H1 (cell line): ENCODE measurements around the gene GALR1. TPM values are rescaled to one million over a fixed set of nuclear protein-coding genes. Genes with fewer than 3 reads are reported as not detected.

Experiments used
- CTCF ChIA-PET: fragments of 300-600 bp; sonication (Branson Sonifier 250); formaldehyde crosslinking; loops from one replicate; lab custom pipeline; 2021; ENCODE audit not compliant: partially characterized antibody; lab: Charles Lee
- POLR2A ChIA-PET: fragments of 300-600 bp; sonication (Branson Sonifier 250); formaldehyde crosslinking; loops from one replicate; lab custom pipeline; 2021; ENCODE audit warnings: inconsistent platforms; ENCODE audit not compliant: partially characterized antibody; lab: Charles Lee
- DNase-seq, 2 experiments: peaks; one replicate each; pipeline versions ENCODE4 v3.0.0 to v3.0.0-alpha.2; 2010 to 2022; ENCODE audit warnings: low spot score in 2 of 2, low read depth in 1 of 2, mixed read lengths in 1 of 2
- FAIRE-seq: peaks from 2 replicates; lab custom pipeline; 2011; peaks lifted over from hg19 to GRCh38; lab: Jason Lieb, UNC
- H2AFZ ChIP-seq: 2 replicates; pipeline ENCODE4 v1.8.1; 2012; ENCODE audit warnings: low read length, inconsistent platforms
- H2AK5ac ChIP-seq: 2 replicates; pipeline ENCODE4 v1.6.1; 2013; ENCODE audit warnings: low read depth, low read length
- H2BK120ac ChIP-seq: replicated peaks from 2 replicates; pipeline ENCODE3; 2013; ENCODE audit warnings: low read depth, low read length, inconsistent platforms
- H2BK12ac ChIP-seq: 2 replicates; pipeline ENCODE4 v1.6.1; 2013; ENCODE audit warnings: low read depth, low read length
- H2BK15ac ChIP-seq: 2 replicates; pipeline ENCODE4 v1.6.1; 2013; ENCODE audit warnings: low read length
- H2BK20ac ChIP-seq: 2 replicates; pipeline ENCODE4 v1.6.1; 2013; ENCODE audit warnings: low read length
- H2BK5ac ChIP-seq: 2 replicates; pipeline ENCODE4 v1.6.1; 2013; ENCODE audit warnings: low read depth, low read length
- H3K14ac ChIP-seq: 2 replicates; pipeline ENCODE4 v1.6.1; 2013; ENCODE audit warnings: inconsistent platforms; ENCODE audit not compliant: insufficient read length
- H3K18ac ChIP-seq: 2 replicates; pipeline ENCODE4 v1.6.1; 2013; ENCODE audit warnings: low read length; ENCODE audit errors: extremely low read depth
- H3K23ac ChIP-seq: 2 replicates; pipeline ENCODE4 v1.6.1; 2013; ENCODE audit warnings: inconsistent platforms; ENCODE audit not compliant: insufficient read length
- H3K23me2 ChIP-seq: 2 replicates; pipeline ENCODE4 v1.6.1; 2013; ENCODE audit warnings: low read depth, low read length
- H3K27ac ChIP-seq: 2 replicates; pipeline ENCODE4 v1.6.1; 2011; ENCODE audit warnings: low read depth, low read length, inconsistent platforms
- H3K27me3 ChIP-seq, 4 experiments: replicated peaks in 1 of 4; 1 replicate in 1 of 4; 2 replicates in 3 of 4; pipeline versions ENCODE4 v1.6.1 to v1.8.1; 2011 to 2013; ENCODE audit warnings: low read length in 3 of 4, mild to moderate bottlenecking in 3 of 4, inconsistent platforms in 2 of 4, mixed read lengths in 2 of 4, moderate library complexity in 1 of 4; ENCODE audit not compliant: control insufficient read depth in 3 of 4, insufficient read depth in 3 of 4; ENCODE audit errors: extremely low read depth in 1 of 4
- H3K36me3 ChIP-seq, 4 experiments: 2 replicates each; pipeline versions ENCODE4 v1.6.1 to v1.8.1; 2011 to 2013; ENCODE audit warnings: mild to moderate bottlenecking in 4 of 4, low read length in 3 of 4, moderate library complexity in 2 of 4, control low read depth in 1 of 4, inconsistent platforms in 1 of 4; ENCODE audit not compliant: insufficient read depth in 4 of 4, control insufficient read depth in 2 of 4
- H3K4ac ChIP-seq: replicated peaks from 2 replicates; pipeline ENCODE3; 2013; ENCODE audit warnings: low read length, low read depth, mixed read lengths, inconsistent platforms; ENCODE audit not compliant: insufficient read length
- H3K4me1 ChIP-seq, 4 experiments: replicated peaks in 1 of 4; 1 replicate in 1 of 4; 2 replicates in 3 of 4; pipeline versions ENCODE4 v1.6.1 to v1.8.1; 2011 to 2013; ENCODE audit warnings: low read length in 3 of 4, inconsistent platforms in 2 of 4, mixed read lengths in 1 of 4; ENCODE audit not compliant: insufficient read depth in 4 of 4, control insufficient read depth in 3 of 4
- H3K4me2 ChIP-seq, 2 experiments: 2 replicates each; pipeline versions ENCODE4 v1.6.1 to v1.8.1; 2011 to 2013; ENCODE audit warnings: low read depth in 2 of 2, low read length in 2 of 2, control low read depth in 1 of 2, inconsistent platforms in 1 of 2, mild to moderate bottlenecking in 1 of 2; ENCODE audit not compliant: insufficient read depth in 1 of 2
- H3K4me3 ChIP-seq, 4 experiments: fragments of 200-600, 300-600 bp in 1 of 4; sonication (generic), shearing (Covaris generic), sonication (Bioruptor Twin) in 1 of 4; 2 replicates each; pipeline versions ENCODE4 v1.5.1 to v1.8.1; 2011 to 2016; ENCODE audit warnings: low read length in 4 of 4, low read depth in 3 of 4, control low read depth in 2 of 4, inconsistent platforms in 2 of 4, mild to moderate bottlenecking in 2 of 4, mixed read lengths in 1 of 4, moderate library complexity in 1 of 4; ENCODE audit not compliant: insufficient read depth in 2 of 4; ENCODE audit errors: extremely low read depth in 1 of 4
- H3K56ac ChIP-seq: replicated peaks from 2 replicates; pipeline ENCODE3; 2013; ENCODE audit warnings: low read depth, mild to moderate bottlenecking, mixed read lengths, low read length, inconsistent platforms; ENCODE audit not compliant: insufficient read length
- H3K79me1 ChIP-seq: 2 replicates; pipeline ENCODE4 v1.6.1; 2013; ENCODE audit warnings: low read depth, low read length, control low read depth
- H3K79me2 ChIP-seq, 2 experiments: 2 replicates each; pipeline versions ENCODE4 v1.6.1 to v1.8.1; 2012 to 2013; ENCODE audit warnings: low read length in 2 of 2, mild to moderate bottlenecking in 2 of 2, inconsistent platforms in 1 of 2; ENCODE audit not compliant: insufficient read depth in 2 of 2, control insufficient read depth in 1 of 2
- H3K9ac ChIP-seq, 4 experiments: replicated peaks in 1 of 4; 1 replicate in 1 of 4; 2 replicates in 3 of 4; pipeline versions ENCODE4 v1.6.1 to v1.8.1; 2011 to 2013; ENCODE audit warnings: low read depth in 3 of 4, low read length in 3 of 4, control low read depth in 2 of 4, mild to moderate bottlenecking in 2 of 4, moderate library complexity in 2 of 4, inconsistent platforms in 1 of 4; ENCODE audit errors: extremely low read depth in 1 of 4
- H3K9me3 ChIP-seq, 2 experiments: 2 replicates each; pipeline versions ENCODE4 v1.6.1 to v1.8.1; 2012 to 2013; ENCODE audit warnings: mild to moderate bottlenecking in 2 of 2, moderate library complexity in 2 of 2, control low read depth in 1 of 2, inconsistent platforms in 1 of 2, low read depth in 1 of 2, low read length in 1 of 2, mixed read lengths in 1 of 2; ENCODE audit not compliant: insufficient read depth in 2 of 2
- H4K20me1 ChIP-seq, 2 experiments: replicated peaks in 1 of 2; 2 replicates each; pipeline versions ENCODE3 to v1.8.1; 2011 to 2013; ENCODE audit warnings: inconsistent platforms in 2 of 2, low read length in 2 of 2, mild to moderate bottlenecking in 1 of 2; ENCODE audit not compliant: insufficient read depth in 2 of 2, control insufficient read depth in 1 of 2
- H4K5ac ChIP-seq: 2 replicates; pipeline ENCODE4 v1.6.1; 2013; ENCODE audit warnings: low read length, low read depth, mixed read lengths, inconsistent platforms; ENCODE audit not compliant: insufficient read length
- H4K8ac ChIP-seq: 2 replicates; pipeline ENCODE4 v1.8.0; 2013; ENCODE audit warnings: mild to moderate bottlenecking, moderate library complexity, low read length, inconsistent platforms; ENCODE audit not compliant: insufficient read depth; ENCODE audit errors: extremely low read depth
- H4K91ac ChIP-seq: replicated peaks from 2 replicates; pipeline ENCODE3; 2013; ENCODE audit warnings: low read length, mixed read lengths, inconsistent platforms; ENCODE audit not compliant: insufficient read length
- BCL11A ChIP-seq, 2 experiments: IDR thresholded peaks; one replicate each; pipeline ENCODE4 v1.6.1; 2011; ENCODE audit warnings: low read depth in 2 of 2, low read length in 2 of 2, mild to moderate bottlenecking in 2 of 2
- CEBPB ChIP-seq: IDR thresholded peaks from 2 replicates; pipeline ENCODE4 v1.6.1; 2012; ENCODE audit warnings: low read depth, low read length
- CHD2 ChIP-seq: IDR thresholded peaks from 2 replicates; pipeline ENCODE4 v1.6.1; 2012; ENCODE audit warnings: low read length, improper control_type of control experiment
- CTBP2 ChIP-seq: IDR thresholded peaks from 2 replicates; pipeline ENCODE4 v1.7.0; 2011; ENCODE audit warnings: borderline replicate concordance, mild to moderate bottlenecking, moderate library complexity, mixed read lengths, low read length; ENCODE audit not compliant: insufficient read depth, insufficient read length
- EZH2 ChIP-seq: fragments of 200-600 bp; sonication (generic); IDR thresholded peaks from 2 replicates; pipeline ENCODE4 v1.7.1; 2012; ENCODE audit warnings: low read depth, mild to moderate bottlenecking, moderate library complexity, low read length, inconsistent platforms; ENCODE audit not compliant: severe bottlenecking
- HDAC6 ChIP-seq: IDR thresholded peaks from one replicate; pipeline ENCODE4 v1.7.1; 2012; ENCODE audit warnings: low read depth, mild to moderate bottlenecking, inconsistent platforms, low read length, moderate library complexity
- JUND ChIP-seq: IDR thresholded peaks from 2 replicates; pipeline ENCODE4 v1.6.1; 2011; ENCODE audit warnings: mild to moderate bottlenecking, improper control_type of control experiment, low read length
- KDM1A ChIP-seq: fragments of 200-600, 300-600 bp; sonication (generic); IDR thresholded peaks from 2 replicates; pipeline ENCODE4 v1.7.1; 2016; ENCODE audit warnings: mild to moderate bottlenecking, low read length, borderline replicate concordance
- POLR2AphosphoS5 ChIP-seq: IDR thresholded peaks from 2 replicates; pipeline ENCODE4 v1.6.1; 2011; ENCODE audit warnings: low read depth, low read length
- POU5F1 ChIP-seq: IDR thresholded peaks from 2 replicates; pipeline ENCODE4 v1.6.1; 2011; ENCODE audit warnings: low read depth, mild to moderate bottlenecking, low read length, moderate library complexity
- RXRA ChIP-seq: IDR thresholded peaks from 2 replicates; pipeline ENCODE4 v1.6.1; 2011; ENCODE audit warnings: low read depth, mild to moderate bottlenecking, low read length, moderate library complexity; ENCODE audit not compliant: insufficient read depth
- SIRT6 ChIP-seq: IDR thresholded peaks from one replicate; pipeline ENCODE4 v1.7.1; 2012; ENCODE audit warnings: low read length, inconsistent platforms
- SP1 ChIP-seq: IDR thresholded peaks from 2 replicates; pipeline ENCODE4 v1.6.1; 2011; ENCODE audit warnings: low read depth, low read length
- SP2 ChIP-seq: IDR thresholded peaks from 2 replicates; pipeline ENCODE4 v1.6.1; 2012; ENCODE audit warnings: mild to moderate bottlenecking, low read length, inconsistent platforms
- TBP ChIP-seq: IDR thresholded peaks from 2 replicates; pipeline ENCODE4 v1.6.1; 2011; ENCODE audit warnings: low read depth, low read length, improper control_type of control experiment
- WGBS, 2 experiments: shearing (Covaris generic) in 1 of 2; methylation state at CpG; one replicate each; pipeline versions ENCODE4 v1.1.6 to v1.1.7; 2013 to 2015; ENCODE audit warnings: low lambda C conversion rate in 2 of 2, mixed read lengths in 2 of 2, inconsistent platforms in 1 of 2, low coverage in 1 of 2, missing lambda C conversion rate in 1 of 2; ENCODE audit not compliant: insufficient replicate concordance in 2 of 2, insufficient coverage in 1 of 2, insufficient read length in 1 of 2; ENCODE audit errors: extremely low coverage in 1 of 2, missing lambda C conversion rate in 1 of 2; 5-methylcytosine and 5-hydroxymethylcytosine counted together
- polyA plus RNA-seq, 7 experiments: library from polyadenylated mRNA; depleted of rRNA in 3 of 7; stranded (reverse) in 5 of 7; unstranded in 2 of 7; fragments of >200 nt in 5 of 7; fragments of 200-250 nt in 2 of 7; gene quantifications; 1 replicate in 5 of 7; 2 replicates in 1 of 7; 4 replicates in 1 of 7; pipeline versions ENCODE4 v1.2.1 to v1.2.3, GENCODE V29; 2011 to 2013; ENCODE audit warnings: missing spikeins in 2 of 7, mixed read lengths in 2 of 7
- total RNA-seq: library from RNA; stranded (reverse); fragmentation: NEBNext Ultra II Directional; extraction: Animal tissue kit (Norgen Biotek cat#: 25700); gene quantifications from 2 replicates; pipeline ENCODE4 v1.2.1, GENCODE V29; 2021
- TF ChIP-seq, protein P1 (sequence below): IDR thresholded peaks from 2 replicates; pipeline ENCODE4 v1.6.1; 2011; ENCODE audit warnings: low read depth, mild to moderate bottlenecking, low read length; ENCODE audit not compliant: insufficient read depth

Gene GALR1
- total and polyA plus RNA-seq, 2 of the 8 experiments (the other 6 are each of a cell fraction or from before 2014, with no cell fraction given), result 0.09 to 1.6 TPM

DNA sequence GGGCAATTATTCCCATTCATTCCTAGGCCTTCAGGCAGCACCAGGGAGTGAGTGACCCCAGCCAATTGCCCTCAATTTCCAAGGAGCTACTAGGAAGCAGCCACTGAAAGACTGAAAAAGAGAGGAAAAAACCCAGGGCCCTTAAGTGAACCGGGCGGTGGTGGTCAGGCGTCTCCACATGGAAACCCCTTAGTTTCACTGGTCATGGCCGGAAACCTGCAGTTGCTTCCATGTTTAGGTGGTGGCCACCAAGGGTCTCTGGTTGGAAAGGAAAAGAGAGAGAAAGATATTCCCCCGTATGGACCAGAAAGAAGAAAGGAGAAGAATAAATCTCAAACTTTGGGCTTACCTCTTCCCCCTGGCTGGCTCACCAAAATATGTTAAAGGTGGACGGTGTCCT lies 64.9 kb downstream of the GALR1 start:
- Histone ChIP-seq H3K9ac (no peak overlapping the region), H3K23ac (no peak overlapping the region), H3K56ac (no peak overlapping the region), H2AK5ac (no peak overlapping the region), H2BK120ac (no peak overlapping the region), H2BK20ac (no peak overlapping the region), H3K36me3 (no peaks in the 10 kb centered on the region), H3K9me3 (no peaks in the 10 kb centered on the region), H4K20me1 (no peaks in the 10 kb centered on the region), H2AFZ (no peak overlapping the region), H3K14ac (no peak overlapping the region), H3K4me2 (no peak overlapping the region), H3K79me2 (no peaks in the 10 kb centered on the region), H3K27ac (no peak overlapping the region), H4K91ac (no peak overlapping the region), H3K4me1 (no peaks in the 10 kb centered on the region), H3K4me3 (no peak overlapping the region), H2BK5ac (no peak overlapping the region), H4K8ac (no peak overlapping the region), H4K5ac (no peak overlapping the region), H3K23me2 (no peaks in the 10 kb centered on the region), H3K18ac (no peak overlapping the region), H3K79me1 (no peaks in the 10 kb centered on the region), H2BK12ac (no peak overlapping the region; the same call in 1 of the 2 replicates), H3K27me3 (no peaks in the 10 kb centered on the region), H2BK15ac (no peak overlapping the region), H3K4ac (no peak overlapping the region)
- FAIRE-seq, result no peak
- no peak for DNase-seq
- POLR2A ChIA-PET, result no interaction called here
- CTCF ChIA-PET, result no interaction called here
- 96% methylated on average over 5 of the region's 6 CpGs; no CpG with 5 or more reads in 1 of the 2 experiments for WGBS, 2 experiments
- TF ChIP-seq JUND (no peak), CHD2 (no peak), CTBP2 (no peak), EZH2 (no peak), SP2 (no peak), POLR2AphosphoS5 (no peak), BCL11A (IDR thresholded peaks at IDR 0.05; ENCODE audit: low read depth in 2 of 2, low read length in 2 of 2) (no peak), TBP (no peak), SP1 (no peak), SIRT6 (no peak), HDAC6 (no peak), CEBPB (no peak), KDM1A (no peak), RXRA (no peak), POU5F1 (no peak)
- TF ChIP-seq, protein P1, sequence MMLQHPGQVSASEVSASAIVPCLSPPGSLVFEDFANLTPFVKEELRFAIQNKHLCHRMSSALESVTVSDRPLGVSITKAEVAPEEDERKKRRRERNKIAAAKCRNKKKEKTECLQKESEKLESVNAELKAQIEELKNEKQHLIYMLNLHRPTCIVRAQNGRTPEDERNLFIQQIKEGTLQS, result no peak
